NCI-H82 (cell line): ENCODE data around the gene TOR1AIP1.
"Not testable (repeated sequence)": the region's sequence is repeated elsewhere in the genome, so short reads cannot be mapped to it uniquely, and the experiment has no call there.

ENCODE experiments used
- DNase-seq: peaks from one replicate; lab custom pipeline; 2025; lab: John Stamatoyannopoulos, UW

TOR1AIP1 gene

GRCh38 chr1:179882253-179883039, at the start of gene TOR1AIP1:
TOR1AIP1 (plus strand) TSS chr1:179882285; CDS start chr1:179882503, 218 bp downstream.
- DNase-seq, result peak; percentile 99

- not testable (repeated sequence) for DNase-seq
These were observed 45.2 kb upstream of the TOR1AIP1 start for GRCh38 chr1:179836686-179837445.

- DNase-seq, result no peak
These were observed 42.0 kb upstream of the TOR1AIP1 start for GRCh38 chr1:179840107-179840506.

- DNase-seq, result no peak
These were observed 33.9 kb upstream of the TOR1AIP1 start for GRCh38 chr1:179848233-179848632.

GRCh38 chr1:179853102-179853501, 29.0 kb upstream of the TOR1AIP1 start:
- no peak for DNase-seq

GRCh38 chr1:179855831-179856230, 26.3 kb upstream of the TOR1AIP1 start:
- not testable (repeated sequence) for DNase-seq

GRCh38 chr1:179856296-179856695, 25.8 kb upstream of the TOR1AIP1 start:
- DNase-seq, result no peak

- DNase-seq, result no peak
These were observed 25.1 kb upstream of the TOR1AIP1 start for GRCh38 chr1:179857009-179857408.

GRCh38 chr1:179860652-179861051, 21.4 kb upstream of the TOR1AIP1 start:
- DNase-seq, result no peak

- DNase-seq, result no peak
These were observed 16.7 kb upstream of the TOR1AIP1 start for GRCh38 chr1:179865377-179865776.

- DNase-seq, result no peak
These were observed 15.5 kb upstream of the TOR1AIP1 start for GRCh38 chr1:179866616-179867015.

- peak; percentile 84 for DNase-seq
These were observed 14.4 kb upstream of the TOR1AIP1 start for GRCh38 chr1:179867493-179868330.

GRCh38 chr1:179870870-179871269, 11.2 kb upstream of the TOR1AIP1 start:
- no peak for DNase-seq

GRCh38 chr1:179871940-179872339, 10.1 kb upstream of the TOR1AIP1 start:
- DNase-seq, result no peak

GRCh38 chr1:179872558-179872957, 9.5 kb upstream of the TOR1AIP1 start:
- DNase-seq, result no peak

GRCh38 chr1:179873438-179873851, 8.6 kb upstream of the TOR1AIP1 start:
- DNase-seq, result no peak

- DNase-seq, result no peak
These were observed 6.3 kb upstream of the TOR1AIP1 start for GRCh38 chr1:179875596-179876299.

GRCh38 chr1:179876300-179876715, 5.8 kb upstream of the TOR1AIP1 start:
- no peak for DNase-seq

- peak; percentile 97 for DNase-seq
These were observed 4.4 kb upstream of the TOR1AIP1 start, which contains the start of gene TOR1AIP2 for GRCh38 chr1:179877586-179878265. TOR1AIP2 (minus strand) TSS chr1:179877803; CDS start chr1:179852665, 25,138 bp downstream.

- DNase-seq, result no peak
These were observed 2.3 kb upstream of the TOR1AIP1 start for GRCh38 chr1:179879797-179880196.
